ENCODE measurements around the gene BABAM2. TPM values are rescaled to one million over a fixed set of nuclear protein-coding genes. Genes with fewer than 3 reads are reported as not detected.

BABAM2 gene
- total RNA-seq, 1 donor from 2014 or later = 28.5 TPM

- H3K27ac ChIP-seq (ENCODE audit: low read depth, low read length) = no peak overlapping the region
- Mint-ChIP-seq H3K27ac (ENCODE audit: unreplicated experiment) (no peak overlapping the region), H3K36me3 (ENCODE audit: low read depth, unreplicated experiment) (no peaks in the 10 kb centered on the region), H3K4me3 (ENCODE audit: unreplicated experiment) (no peak overlapping the region), H3K4me1 (ENCODE audit: low read depth, unreplicated experiment) (peaks cover 5% of the 10 kb centered on the region), H3K9me3 (ENCODE audit: unreplicated experiment) (no peaks in the 10 kb centered on the region), H3K27me3 (ENCODE audit: low read depth, unreplicated experiment) (no peaks in the 10 kb centered on the region)
- no peak for TF ChIP-seq EZH2 (IDR thresholded peaks at IDR 0.05; ENCODE audit: insufficient read depth, low read length)
- TF ChIP-seq CTCF (IDR thresholded peaks at IDR 0.05; ENCODE audit: insufficient read depth, low read depth, low read length) = no peak
- no peaks in the 10 kb centered on the region for H3K36me3 ChIP-seq (ENCODE audit: insufficient read depth, low read length)
- H4K20me1 ChIP-seq (ENCODE audit: insufficient read depth, low read length) = no peaks in the 10 kb centered on the region
- no peak overlapping the region for H3K4me2 ChIP-seq (ENCODE audit: low read length)
- H3K4me1 ChIP-seq (ENCODE audit: insufficient read depth, low read length) = no peaks in the 10 kb centered on the region
- no peaks in the 10 kb centered on the region for H3K79me2 ChIP-seq (ENCODE audit: insufficient read depth, low read length)
- DNase-seq (ENCODE audit: low read depth) = no peak
- H3K4me3 ChIP-seq (ENCODE audit: insufficient read depth, low read depth, low read length) = no peak overlapping the region
- FAIRE-seq = no peak
- no peaks in the 10 kb centered on the region for H3K9me3 ChIP-seq (ENCODE audit: insufficient read depth, low read depth, low read length)
- H3K9ac ChIP-seq (ENCODE audit: low read length) = no peak overlapping the region
- no peak overlapping the region for H2AFZ ChIP-seq (ENCODE audit: low read depth, low read length)
- no peaks in the 10 kb centered on the region for H3K27me3 ChIP-seq (ENCODE audit: insufficient read depth, low read length)
These were observed 309.6 kb downstream of the BABAM2 start for GRCh38 chr2:28199995-28200679.

- no peaks in the 10 kb centered on the region for H3K79me2 ChIP-seq (ENCODE audit: insufficient read depth, low read length)
- no peaks in the 10 kb centered on the region for H3K9me3 Mint-ChIP-seq (ENCODE audit: unreplicated experiment)
- DNase-seq (ENCODE audit: low read depth) (no peak), FAIRE-seq (no peak)
- H3K4me1 Mint-ChIP-seq (ENCODE audit: low read depth, unreplicated experiment) = peaks cover 6% of the 10 kb centered on the region
- H3K27ac Mint-ChIP-seq (ENCODE audit: unreplicated experiment) = no peak overlapping the region
- no peak overlapping the region for H3K4me2 ChIP-seq (ENCODE audit: low read length)
- no peaks in the 10 kb centered on the region for H3K4me1 ChIP-seq (ENCODE audit: insufficient read depth, low read length)
- no peak overlapping the region for H3K4me3 Mint-ChIP-seq (ENCODE audit: unreplicated experiment)
- no peaks in the 10 kb centered on the region for H3K36me3 Mint-ChIP-seq (ENCODE audit: low read depth, unreplicated experiment)
- TF ChIP-seq CTCF (IDR thresholded peaks at IDR 0.05; ENCODE audit: insufficient read depth, low read depth, low read length) (no peak), EZH2 (IDR thresholded peaks at IDR 0.05; ENCODE audit: insufficient read depth, low read length) (no peak)
- no peaks in the 10 kb centered on the region for H3K27me3 Mint-ChIP-seq (ENCODE audit: low read depth, unreplicated experiment)
- H4K20me1 ChIP-seq (ENCODE audit: insufficient read depth, low read length) = no peaks in the 10 kb centered on the region
- no peak overlapping the region for H3K27ac ChIP-seq (ENCODE audit: low read depth, low read length)
- no peak overlapping the region for H3K9ac ChIP-seq (ENCODE audit: low read length)
- no peaks in the 10 kb centered on the region for H3K27me3 ChIP-seq (ENCODE audit: insufficient read depth, low read length)
- no peak overlapping the region for H2AFZ ChIP-seq (ENCODE audit: low read depth, low read length)
- no peak overlapping the region for H3K4me3 ChIP-seq (ENCODE audit: insufficient read depth, low read depth, low read length)
- no peaks in the 10 kb centered on the region for H3K9me3 ChIP-seq (ENCODE audit: insufficient read depth, low read depth, low read length)
- H3K36me3 ChIP-seq (ENCODE audit: insufficient read depth, low read length) = no peaks in the 10 kb centered on the region
These were observed 311.2 kb downstream of the BABAM2 start for GRCh38 chr2:28201671-28202180.

- no peak overlapping the region for H3K9ac ChIP-seq (ENCODE audit: low read length)
- no peaks in the 10 kb centered on the region for H3K9me3 ChIP-seq (ENCODE audit: insufficient read depth, low read depth, low read length)
- no peak overlapping the region for H3K27ac ChIP-seq (ENCODE audit: low read depth, low read length)
- TF ChIP-seq EZH2 (IDR thresholded peaks at IDR 0.05; ENCODE audit: insufficient read depth, low read length) = no peak
- FAIRE-seq (no peak), DNase-seq (ENCODE audit: low read depth) (no peak)
- no peak overlapping the region for H3K4me2 ChIP-seq (ENCODE audit: low read length)
- no peaks in the 10 kb centered on the region for H4K20me1 ChIP-seq (ENCODE audit: insufficient read depth, low read length)
- no peak overlapping the region for H3K27ac Mint-ChIP-seq (ENCODE audit: unreplicated experiment)
- H3K4me3 ChIP-seq (ENCODE audit: insufficient read depth, low read depth, low read length) = no peak overlapping the region
- H3K36me3 ChIP-seq (ENCODE audit: insufficient read depth, low read length) = no peaks in the 10 kb centered on the region
- H2AFZ ChIP-seq (ENCODE audit: low read depth, low read length) = no peak overlapping the region
- H3K27me3 Mint-ChIP-seq (ENCODE audit: low read depth, unreplicated experiment) = no peaks in the 10 kb centered on the region
- no peaks in the 10 kb centered on the region for H3K79me2 ChIP-seq (ENCODE audit: insufficient read depth, low read length)
- H3K9me3 Mint-ChIP-seq (ENCODE audit: unreplicated experiment) = no peaks in the 10 kb centered on the region
- H3K4me1 ChIP-seq (ENCODE audit: insufficient read depth, low read length) = no peaks in the 10 kb centered on the region
- no peak overlapping the region for H3K4me3 Mint-ChIP-seq (ENCODE audit: unreplicated experiment)
- peaks cover 6% of the 10 kb centered on the region for H3K4me1 Mint-ChIP-seq (ENCODE audit: low read depth, unreplicated experiment)
- no peaks in the 10 kb centered on the region for H3K27me3 ChIP-seq (ENCODE audit: insufficient read depth, low read length)
- H3K36me3 Mint-ChIP-seq (ENCODE audit: low read depth, unreplicated experiment) = no peaks in the 10 kb centered on the region
These were observed 312.2 kb downstream of the BABAM2 start for GRCh38 chr2:28202719-28203118.
